MCF 10A (cell line): ENCODE results near the gene PKNOX2. TPM values are rescaled to one million over a fixed set of nuclear protein-coding genes. Genes with fewer than 3 reads are reported as not detected.

ENCODE experiments used
- BruUV-seq: library from RNA; stranded (reverse); fragments of 400-500 nt; replicated peaks from 2 replicates; lab custom pipeline; 2021; lab: Mats Ljungman, UMichigan
- CTCF ChIA-PET: fragments of 300-600 bp; sonication (Branson Sonifier 250); formaldehyde crosslinking; extraction: SDS; loops from one replicate; lab custom pipeline; 2021; ENCODE audit warnings: antibody characterized with exemption, inconsistent platforms; lab: Yijun Ruan, JAX
- POLR2A ChIA-PET: fragments of 300-600, 350-650 bp; sonication (Branson Sonifier 250); formaldehyde crosslinking; extraction: SDS; loops from one replicate; lab custom pipeline; 2020; ENCODE audit warnings: antibody characterized with exemption, inconsistent platforms; lab: Yijun Ruan, JAX
- DNase-seq: peaks from one replicate; pipeline ENCODE4 v3.0.0-alpha.2; 2018; ENCODE audit not compliant: unreplicated experiment
- H3K27ac Mint-ChIP-seq: one replicate; pipeline ENCODE4 v1.8.0; 2022; ENCODE audit warnings: mild to moderate bottlenecking, low read depth, mixed read lengths; ENCODE audit not compliant: unreplicated experiment
- H3K27me3 Mint-ChIP-seq: one replicate; pipeline ENCODE4 v1.8.0; 2022; ENCODE audit warnings: mixed read lengths; ENCODE audit not compliant: insufficient read depth, unreplicated experiment
- H3K36me3 Mint-ChIP-seq: one replicate; pipeline ENCODE4 v1.8.0; 2022; ENCODE audit warnings: mild to moderate bottlenecking, moderate library complexity, mixed read lengths; ENCODE audit not compliant: insufficient read depth, unreplicated experiment
- H3K4me1 Mint-ChIP-seq: one replicate; pipeline ENCODE4 v1.8.0; 2022; ENCODE audit warnings: mixed read lengths; ENCODE audit not compliant: insufficient read depth, unreplicated experiment
- H3K4me3 Mint-ChIP-seq: one replicate; pipeline ENCODE4 v1.8.0; 2022; ENCODE audit warnings: mild to moderate bottlenecking, moderate library complexity, mixed read lengths; ENCODE audit not compliant: unreplicated experiment
- H3K9me3 Mint-ChIP-seq: one replicate; pipeline ENCODE4 v1.8.0; 2022; ENCODE audit warnings: mixed read lengths; ENCODE audit not compliant: unreplicated experiment
- CTCF ChIP-seq: fragments of 200-600 bp; IDR thresholded peaks from one replicate; pipeline ENCODE4 v1.8.0; 2022; ENCODE audit warnings: antibody characterized with exemption, mild to moderate bottlenecking; ENCODE audit not compliant: unreplicated experiment
- intact Hi-C: fragments of 100-400 bp; cut with micrococcal nuclease; formaldehyde crosslinking; loops from 2 replicates; pipeline ENCODE4 v1.14.1; 2022
- total RNA-seq: library from RNA; stranded (reverse); gene quantifications from 2 replicates; pipeline ENCODE4 v1.2.3, GENCODE V29; 2022

The PKNOX2 gene
- total RNA-seq, 1 experiment from 2014 or later: not detected

GRCh38 chr11:125343086-125343717 lies 178.7 kb downstream of the PKNOX2 start:
- Mint-ChIP-seq H3K4me3 (no peak overlapping the region), H3K9me3 (no peaks in the 10 kb centered on the region), H3K4me1 (peaks cover 6% of the 10 kb centered on the region), H3K36me3 (no peaks in the 10 kb centered on the region), H3K27me3 (peaks cover 25% of the 10 kb centered on the region), H3K27ac (no peak overlapping the region)
- no peak for DNase-seq
- POLR2A ChIA-PET: interaction anchor here (1.1 kb wide), 1 partner anchor 181 kb away, joined by 3 read pairs; no protein-coding TSS in a partner anchor
- no TSS peak for BruUV-seq
- no peak for TF ChIP-seq CTCF
- CTCF ChIA-PET: interaction anchor here (0.6 to 10.2 kb wide), 13 partner anchors 8 to 453 kb away, joined by 3 to 192 read pairs (median 4); partner anchors contain the start of gene PKNOX2
- intact Hi-C loops: no loop called here

- DNase-seq: no peak
- Mint-ChIP-seq H3K36me3 (no peaks in the 10 kb centered on the region), H3K27me3 (peaks cover 20% of the 10 kb centered on the region), H3K27ac (no peak overlapping the region), H3K9me3 (no peaks in the 10 kb centered on the region), H3K4me3 (no peak overlapping the region), H3K4me1 (peaks cover 6% of the 10 kb centered on the region)
- ChIA-PET POLR2A (no interaction called here), CTCF (interaction anchor here (0.6 to 10.2 kb wide), 15 partner anchors 9 to 454 kb away, joined by 3 to 192 read pairs (median 4); partner anchors contain the start of gene PKNOX2)
- TF ChIP-seq CTCF: no peak
- BruUV-seq: no TSS peak
- intact Hi-C loops: no loop called here
Measured at GRCh38 chr11:125343718-125344131, 179.2 kb downstream of the PKNOX2 start.

GRCh38 chr11:125344846-125345420 lies 180.4 kb downstream of the PKNOX2 start:
- H3K27ac Mint-ChIP-seq: no peak overlapping the region
- no peaks in the 10 kb centered on the region for H3K9me3 Mint-ChIP-seq
- H3K36me3 Mint-ChIP-seq: no peaks in the 10 kb centered on the region
- no TSS peak for BruUV-seq
- no peak overlapping the region for H3K4me3 Mint-ChIP-seq
- CTCF ChIA-PET: interaction anchor here (0.6 to 10.2 kb wide), 49 partner anchors 8 to 716 kb away, joined by 3 to 192 read pairs (median 5); partner anchors contain the start of genes PKNOX2 and TMEM218
- peaks cover 6% of the 10 kb centered on the region for H3K4me1 Mint-ChIP-seq
- intact Hi-C loops: loop anchor here (1.0 kb wide), 1 partner anchor 181 kb away; the partner anchor contains the start of gene PKNOX2
- TF ChIP-seq CTCF: no peak
- no peak for DNase-seq
- peaks cover 16% of the 10 kb centered on the region for H3K27me3 Mint-ChIP-seq
- POLR2A ChIA-PET: interaction anchor here (0.5 to 0.6 kb wide), 3 partner anchors 13 to 596 kb away, joined by 3 to 6 read pairs (median 3); no protein-coding TSS in a partner anchor
